ENCODE results near the gene INAVA.

The INAVA gene, protein sequence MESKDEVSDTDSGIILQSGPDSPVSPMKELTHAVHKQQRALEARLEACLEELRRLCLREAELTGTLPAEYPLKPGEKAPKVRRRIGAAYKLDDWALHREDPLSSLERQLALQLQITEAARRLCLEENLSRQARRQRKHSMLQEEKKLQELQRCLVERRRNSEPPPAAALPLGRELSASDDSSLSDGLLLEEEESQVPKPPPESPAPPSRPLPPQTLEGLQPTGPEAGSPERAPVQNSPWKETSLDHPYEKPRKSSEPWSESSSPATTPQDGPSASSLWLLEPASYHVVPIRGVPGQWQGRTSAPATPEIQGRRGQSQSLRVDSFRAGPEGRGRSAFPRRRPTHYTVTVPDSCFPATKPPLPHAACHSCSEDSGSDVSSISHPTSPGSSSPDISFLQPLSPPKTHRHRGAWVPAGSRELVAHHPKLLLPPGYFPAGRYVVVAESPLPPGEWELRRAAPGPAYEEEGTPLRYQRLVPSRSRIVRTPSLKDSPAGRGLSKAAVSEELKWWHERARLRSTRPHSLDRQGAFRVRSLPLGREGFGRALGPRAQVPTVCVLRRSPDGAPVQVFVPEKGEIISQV

DNA sequence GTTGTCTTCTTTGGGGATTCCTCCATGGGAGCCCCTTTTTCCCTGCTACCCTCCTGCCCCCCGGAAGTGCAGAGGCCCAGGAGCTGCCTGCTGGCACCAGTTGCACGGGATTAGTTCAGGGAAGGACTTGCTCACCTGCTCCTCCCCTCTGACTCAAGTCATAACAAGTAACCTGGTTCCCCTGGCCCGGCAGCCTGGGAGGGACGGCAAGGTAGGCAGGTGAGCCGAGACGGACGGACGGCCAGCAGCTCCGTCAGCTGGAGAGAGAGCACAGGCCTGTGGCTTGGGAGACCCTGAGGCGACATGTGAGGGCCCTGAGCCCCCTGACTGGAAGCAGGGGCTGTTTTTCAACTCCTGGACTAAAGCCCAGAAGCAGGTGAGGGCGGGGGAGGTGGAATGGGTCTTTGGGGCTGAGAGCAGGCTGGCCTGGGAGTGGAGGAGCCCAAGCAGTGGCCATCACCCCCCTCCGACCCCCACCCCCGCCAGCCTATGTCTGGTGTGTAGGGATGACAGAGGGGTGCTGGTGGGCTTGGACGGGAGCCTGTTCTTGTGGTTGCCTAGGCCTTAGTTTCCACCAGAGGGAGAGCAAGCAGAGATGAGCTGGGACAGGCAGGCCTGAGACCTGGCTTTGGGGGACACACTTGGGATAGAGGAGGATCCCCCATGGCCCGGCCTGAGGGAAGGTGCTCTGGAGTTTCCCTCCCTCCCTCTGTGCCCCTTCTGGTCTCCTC lies at the start of gene INAVA:
Gene INAVA (plus strand): TSS at position 189 of the 731 bp plus-strand sequence. CDS start 3,501 bp downstream, outside the sequence.
- no peak for DNase-seq

DNA sequence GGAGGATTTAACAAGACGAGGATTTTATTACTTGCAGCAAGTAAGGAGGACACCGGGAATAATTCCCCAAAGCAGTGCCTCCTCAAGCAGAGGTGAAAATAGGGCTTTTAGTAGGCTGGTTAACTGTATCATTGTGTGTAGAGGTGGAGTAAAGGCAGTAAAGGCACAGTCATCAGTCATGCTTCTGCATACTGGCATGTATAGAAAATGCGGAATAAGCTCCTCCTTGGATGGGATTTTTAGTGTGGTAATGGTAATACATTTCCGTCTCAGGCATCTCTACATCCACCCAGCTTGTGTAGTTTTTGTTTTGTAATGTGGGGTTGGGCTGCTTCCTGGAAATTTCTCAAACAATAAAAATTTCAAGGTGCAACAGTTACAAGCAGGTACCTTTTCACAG lies 49.3 kb upstream of the INAVA start:
- DNase-seq: no peak

DNA sequence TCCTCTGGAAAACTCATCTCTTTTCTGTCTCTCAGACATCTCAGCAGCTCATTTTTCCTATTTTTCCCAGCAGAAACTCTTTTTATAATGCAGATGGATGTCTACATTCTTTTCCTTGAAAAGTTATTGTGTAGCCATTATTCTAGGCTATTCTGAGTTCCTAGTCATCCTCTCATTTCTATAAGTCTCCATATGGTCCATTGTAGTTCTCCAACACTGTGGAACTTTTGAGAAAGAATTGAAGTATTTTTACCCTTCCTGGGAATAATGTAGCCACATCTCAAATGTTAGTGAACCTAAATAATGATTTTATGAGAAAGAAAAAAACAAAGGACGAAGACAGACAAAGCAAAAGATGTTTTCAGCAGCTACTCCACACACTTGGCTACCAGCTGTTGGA lies 48.3 kb upstream of the INAVA start:
- no peak for DNase-seq

DNA sequence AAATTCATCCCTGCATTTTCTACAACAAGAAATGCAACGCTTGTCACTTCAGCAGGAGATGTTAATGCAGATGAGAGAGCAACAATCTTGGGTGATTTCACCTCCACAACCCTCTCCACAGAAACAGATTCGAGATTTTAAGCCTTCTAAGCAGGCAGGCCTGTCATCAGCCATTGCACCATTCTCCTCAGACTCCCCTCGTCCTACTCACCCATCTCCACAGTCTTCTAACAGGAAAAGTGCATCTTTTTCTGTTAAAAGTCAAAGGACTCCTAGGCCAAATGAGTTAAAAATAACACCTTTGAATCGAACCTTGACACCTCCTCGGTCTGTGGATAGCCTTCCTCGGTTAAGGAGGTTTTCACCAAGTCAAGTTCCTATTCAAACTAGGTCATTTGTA lies 45.3 kb upstream of the INAVA start:
- no peak for DNase-seq

DNA sequence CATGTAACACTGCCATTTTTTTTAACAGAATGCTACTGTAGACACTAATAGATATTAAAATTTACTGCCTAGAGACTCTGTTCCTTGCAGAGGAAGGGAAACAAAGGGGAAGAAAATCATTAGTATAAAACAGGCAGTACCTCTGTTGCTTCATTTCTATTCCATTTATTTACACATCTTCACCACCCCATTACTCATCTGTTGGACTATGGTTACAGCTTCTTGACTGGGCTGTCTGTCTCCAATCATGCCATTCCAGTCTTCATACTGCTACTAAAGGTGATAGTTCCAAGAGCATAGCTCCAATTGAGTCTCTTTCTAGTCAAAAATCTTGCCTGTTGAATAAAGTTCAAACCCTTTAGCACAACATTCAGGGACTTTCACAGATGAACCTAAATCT lies 44.1 kb upstream of the INAVA start:
- DNase-seq: no peak

DNA sequence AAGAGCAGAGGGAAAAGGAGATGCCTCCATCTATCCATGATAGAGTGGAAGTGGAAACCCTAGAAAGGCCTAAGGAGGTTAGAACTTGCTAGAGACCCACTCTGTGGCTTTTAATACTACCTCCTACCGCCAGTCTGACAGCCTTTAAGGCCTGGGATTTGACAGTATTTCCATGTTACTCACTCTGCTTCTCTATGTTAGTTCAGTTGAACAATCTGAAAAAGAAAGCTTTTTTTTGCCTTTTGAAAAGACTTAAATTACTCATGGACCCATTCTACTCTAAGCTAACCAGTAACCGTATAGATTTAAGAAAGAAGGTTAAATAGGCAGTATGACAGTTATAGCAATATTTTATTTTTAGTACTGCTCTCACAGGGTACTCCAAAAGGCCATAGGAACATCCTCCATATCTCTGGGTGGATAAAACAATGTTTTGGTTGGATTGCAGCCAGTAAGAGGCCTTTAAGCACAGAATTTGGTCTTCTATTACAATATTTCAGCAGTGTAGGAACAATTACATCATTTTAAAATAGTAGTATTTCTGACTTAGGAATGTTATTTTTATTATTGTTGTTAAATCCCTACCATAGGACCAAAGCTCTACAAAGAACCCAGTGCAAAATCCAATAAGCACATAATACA lies 37.9 kb upstream of the INAVA start:
- DNase-seq: no peak

DNA sequence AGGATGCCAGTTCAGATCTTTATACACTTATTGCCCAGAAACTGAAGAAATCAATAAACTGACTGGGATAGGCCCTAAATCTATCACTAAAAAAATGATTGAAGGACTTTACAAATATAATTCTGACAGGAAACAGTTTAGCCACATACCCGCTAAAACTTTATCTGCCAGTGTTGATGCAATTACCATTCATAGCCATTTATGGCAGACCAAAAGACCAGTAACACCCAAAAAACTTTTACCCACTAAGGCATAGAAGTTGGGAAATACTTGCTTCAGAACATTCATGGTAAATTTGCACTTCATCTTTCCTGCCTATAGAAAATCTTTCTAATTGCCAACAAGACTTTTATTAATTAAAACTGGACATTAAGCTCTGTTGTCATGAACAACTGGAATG lies 36.9 kb upstream of the INAVA start:
- peak; percentile 52 for DNase-seq

DNA sequence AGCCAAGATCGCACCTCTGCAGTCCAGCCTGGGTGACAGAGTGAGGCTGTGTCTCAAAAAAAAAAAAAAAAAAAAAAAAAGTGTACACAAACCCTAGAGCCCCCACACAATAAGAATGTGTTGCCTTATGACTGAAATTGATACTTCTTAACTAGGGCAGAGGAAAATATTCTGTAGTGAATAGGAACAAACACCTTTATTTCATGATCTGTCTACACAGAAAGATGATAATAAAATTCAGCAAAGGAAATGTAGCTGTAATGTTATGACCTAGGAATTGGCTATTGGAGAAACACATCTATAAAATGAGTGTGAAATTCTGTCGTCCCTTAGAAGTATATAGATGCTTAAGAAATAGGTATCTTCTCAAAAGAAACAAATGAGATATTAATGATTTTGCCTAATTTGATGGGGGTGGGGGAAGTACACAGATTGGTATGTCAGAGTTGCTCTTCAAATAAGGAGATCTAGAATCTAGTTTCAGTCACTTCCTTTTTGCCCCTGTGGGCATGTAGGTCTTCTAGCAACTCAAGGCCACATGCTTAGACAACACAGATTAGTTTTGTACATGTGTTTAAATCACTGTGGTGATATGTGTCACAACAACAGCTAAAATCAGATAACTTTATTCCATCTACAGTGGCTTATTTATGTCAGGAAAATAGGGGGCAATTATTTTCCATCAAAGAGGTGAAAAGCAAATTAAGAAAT lies 32.6 kb upstream of the INAVA start:
- DNase-seq: no peak

DNA sequence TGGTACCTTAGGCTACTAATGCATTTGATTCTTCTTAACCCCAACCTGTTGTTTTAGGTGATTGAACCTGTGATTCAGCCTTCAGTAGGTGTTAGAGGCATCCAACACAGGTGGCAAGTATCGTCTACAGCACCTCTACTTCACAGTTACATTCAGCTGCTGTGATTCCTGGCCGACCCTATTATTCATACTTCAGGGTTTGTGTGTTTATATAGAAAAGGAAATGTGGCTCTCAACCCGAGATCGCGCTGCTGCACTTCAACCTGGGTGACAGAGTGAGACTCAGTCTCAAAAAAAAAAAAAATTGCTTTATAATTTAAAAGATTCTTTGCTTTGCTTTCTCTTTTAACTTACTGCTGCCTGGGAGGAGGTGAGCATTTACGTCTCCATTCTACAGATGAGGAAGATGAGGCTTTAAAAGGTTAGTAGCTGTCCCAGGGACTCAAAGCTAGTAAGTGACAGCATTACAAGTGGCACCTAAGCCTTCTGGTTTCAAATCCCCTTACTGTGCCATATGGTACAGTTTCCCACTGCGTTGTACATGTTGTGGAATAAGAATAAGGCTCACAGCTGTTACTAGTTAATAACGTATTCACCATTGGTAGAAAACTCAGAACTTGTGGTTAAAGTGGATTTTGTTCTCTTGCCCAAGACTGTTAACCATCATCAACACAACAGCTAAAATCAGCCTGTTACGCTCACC lies 31.8 kb upstream of the INAVA start:
- no peak for DNase-seq

DNA sequence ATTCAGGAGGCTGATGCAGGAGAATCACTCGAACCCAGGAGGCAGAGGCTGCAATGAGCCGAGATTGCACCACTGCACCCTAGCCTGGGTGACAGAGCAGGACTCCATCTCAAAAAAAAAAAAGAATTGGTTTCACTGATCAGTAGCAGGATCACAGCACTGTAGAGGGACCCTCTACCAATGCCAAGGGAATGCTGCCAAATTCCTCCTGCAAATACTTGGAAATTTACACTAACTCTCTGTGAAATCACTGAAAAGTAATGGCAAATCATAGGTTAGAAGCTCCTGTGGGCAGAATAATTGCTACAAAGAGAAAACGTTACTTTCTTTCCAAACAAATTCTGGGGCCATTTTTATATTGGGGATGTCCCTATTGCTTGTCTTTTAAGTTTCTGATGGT lies 28.6 kb upstream of the INAVA start:
- no peak for DNase-seq

DNA sequence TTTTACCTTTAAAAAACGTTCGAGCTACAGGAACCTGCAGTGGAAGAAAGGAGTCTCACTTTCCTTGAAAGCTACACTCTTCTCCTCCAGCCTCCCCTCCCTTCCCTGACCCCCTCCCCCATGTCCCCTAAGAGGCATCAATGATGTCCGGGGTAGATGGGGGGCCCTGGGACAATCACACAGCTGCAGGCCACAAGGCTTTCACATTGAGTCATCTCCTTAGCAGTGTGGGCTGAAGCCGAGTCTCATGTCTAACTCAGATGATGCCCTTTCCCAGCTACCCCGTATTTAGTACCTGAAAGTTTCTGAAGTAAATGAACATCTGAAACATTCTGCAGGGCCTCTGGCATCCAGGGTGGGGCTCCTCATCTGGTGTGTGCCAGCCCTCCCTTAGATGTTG lies 28.2 kb upstream of the INAVA start:
- DNase-seq: no peak

DNA sequence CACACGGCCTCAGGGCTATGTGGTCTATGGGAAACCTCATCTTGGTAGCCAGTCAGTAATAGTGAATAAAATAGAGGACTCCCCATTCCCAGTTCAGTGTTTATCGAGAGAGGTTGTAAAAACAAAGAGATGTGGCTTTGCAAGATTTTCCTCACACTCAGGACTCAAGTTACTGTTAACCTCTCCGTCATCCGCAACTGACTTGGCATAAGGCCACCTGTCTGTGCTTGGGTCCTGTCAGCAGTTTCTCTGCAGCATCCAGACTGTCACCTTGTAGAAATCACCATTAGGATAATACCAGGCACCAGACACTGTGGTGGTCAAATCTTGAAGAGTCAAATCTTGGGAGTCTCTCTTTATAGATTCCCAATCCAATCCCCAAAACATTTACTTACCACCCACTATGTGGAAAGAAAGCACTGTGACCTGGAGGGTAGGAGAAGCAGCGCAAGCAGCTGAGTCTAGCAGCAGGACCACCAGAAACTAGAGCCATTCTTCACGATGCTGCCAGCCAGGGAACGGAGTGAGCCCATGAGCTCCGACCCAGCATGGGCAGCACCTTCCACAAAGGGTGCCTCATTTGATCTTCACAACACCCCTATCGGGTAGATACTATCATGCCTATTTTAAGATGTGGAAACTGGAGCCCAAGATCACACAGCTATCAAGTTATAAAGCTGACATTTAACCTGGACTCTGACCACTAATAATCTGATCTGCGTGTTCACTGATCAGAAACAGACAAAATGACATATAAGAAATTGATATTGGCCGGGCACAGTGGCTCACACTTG lies 27.5 kb upstream of the INAVA start:
- no peak for DNase-seq

DNA sequence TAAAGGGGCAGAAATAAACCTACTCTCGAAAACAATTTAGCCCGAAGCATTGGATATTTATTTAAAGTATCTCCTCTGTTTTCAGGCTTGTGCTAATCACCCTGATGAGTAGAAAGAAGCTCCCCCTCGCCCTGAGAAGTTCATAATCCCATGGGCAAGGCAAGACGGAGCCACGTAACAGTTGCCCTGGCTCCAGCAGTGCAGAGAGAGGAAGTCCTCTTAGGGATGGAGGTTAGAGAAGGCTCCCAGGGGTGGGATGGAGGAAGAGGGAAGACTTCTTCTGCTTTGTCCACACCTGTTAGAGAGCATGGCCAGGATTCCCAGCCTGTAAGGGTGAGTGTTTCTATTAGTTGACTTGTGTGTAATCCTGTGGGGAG lies 25.3 kb upstream of the INAVA start:
- DNase-seq: no peak

DNA sequence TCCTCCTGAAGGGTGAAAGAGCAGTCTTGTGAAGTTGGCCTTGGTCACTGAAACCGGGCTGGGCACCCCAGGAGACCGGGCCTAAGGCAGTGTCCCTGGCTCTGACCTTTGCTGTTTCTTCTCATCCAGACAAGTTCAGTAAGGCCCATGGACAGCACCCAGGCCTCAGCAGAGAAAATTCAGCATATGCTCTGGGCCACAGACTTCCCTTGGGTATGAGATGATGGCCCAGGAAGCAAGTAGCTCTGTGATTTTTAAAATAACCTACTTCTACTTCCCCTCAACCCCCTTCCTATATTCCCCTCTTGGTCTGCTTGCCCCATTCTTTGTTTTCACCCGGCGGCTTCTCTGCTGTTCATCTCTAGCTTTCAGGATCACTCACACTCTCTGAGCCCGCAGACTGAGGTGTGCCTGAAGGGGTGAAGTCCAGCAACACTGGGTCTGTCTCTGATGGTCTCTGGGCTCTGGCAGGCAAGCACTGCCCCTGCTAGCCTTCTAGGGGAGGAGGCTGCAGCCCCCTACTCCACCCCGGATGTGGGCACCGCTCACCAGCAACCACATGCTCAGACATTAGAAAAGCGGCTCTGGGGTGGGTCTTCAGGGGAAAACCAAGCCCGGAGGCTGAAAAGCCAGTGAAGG lies 24.8 kb upstream of the INAVA start:
- DNase-seq: no peak

DNA sequence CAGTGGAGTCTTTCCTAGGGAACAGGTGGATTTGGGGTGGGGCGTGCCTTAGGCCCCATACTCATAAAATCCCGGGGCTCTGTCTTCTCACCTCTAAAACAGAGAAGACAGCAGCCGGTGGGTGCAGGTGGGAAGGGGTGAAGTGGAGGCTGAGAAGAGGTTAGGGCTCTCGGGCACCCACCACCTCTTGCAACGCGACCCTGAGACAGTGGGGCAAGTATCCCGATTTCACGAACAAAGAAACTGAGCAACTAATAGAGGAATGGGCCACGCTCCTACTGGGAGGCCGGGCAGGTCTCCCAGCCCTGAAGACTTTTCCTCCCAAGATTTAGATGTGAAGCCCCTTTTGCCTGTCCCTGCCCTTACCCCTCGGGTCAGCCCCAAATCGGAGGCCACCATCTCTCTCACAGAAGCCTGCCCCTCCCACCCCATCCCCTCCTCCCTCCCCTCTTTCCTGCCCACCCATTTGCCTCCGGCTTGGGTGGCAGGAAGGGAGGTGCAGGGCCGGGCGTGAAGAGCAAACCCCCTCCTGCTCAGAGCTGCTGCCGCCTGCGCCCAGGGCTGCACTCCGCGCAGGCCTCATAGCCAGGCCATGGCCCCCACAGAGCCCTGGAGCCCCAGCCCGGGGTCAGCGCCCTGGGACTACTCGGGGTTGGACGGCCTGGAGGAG lies 22.1 kb upstream of the INAVA start, which contains the start of gene GPR25:
Gene GPR25 (plus strand): TSS at position 536 of the 670 bp plus-strand sequence. CDS start 57 bp downstream, at position 593.
- no peak for DNase-seq

DNA sequence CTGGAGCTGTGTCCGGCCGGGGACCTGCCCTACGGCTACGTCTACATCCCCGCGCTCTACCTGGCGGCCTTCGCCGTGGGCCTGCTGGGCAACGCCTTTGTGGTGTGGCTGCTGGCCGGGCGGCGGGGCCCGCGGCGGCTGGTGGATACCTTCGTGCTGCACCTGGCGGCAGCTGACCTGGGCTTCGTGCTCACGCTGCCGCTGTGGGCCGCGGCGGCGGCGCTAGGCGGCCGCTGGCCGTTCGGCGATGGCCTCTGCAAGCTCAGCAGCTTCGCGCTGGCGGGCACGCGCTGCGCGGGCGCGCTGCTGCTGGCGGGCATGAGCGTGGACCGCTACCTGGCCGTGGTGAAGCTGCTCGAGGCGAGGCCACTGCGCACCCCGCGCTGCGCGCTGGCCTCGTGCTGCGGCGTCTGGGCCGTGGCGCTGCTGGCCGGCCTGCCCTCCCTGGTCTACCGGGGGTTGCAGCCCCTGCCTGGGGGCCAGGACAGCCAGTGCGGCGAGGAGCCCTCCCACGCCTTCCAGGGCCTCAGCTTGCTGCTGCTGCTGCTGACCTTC lies 21.5 kb upstream of the INAVA start:
- DNase-seq: no peak

DNA sequence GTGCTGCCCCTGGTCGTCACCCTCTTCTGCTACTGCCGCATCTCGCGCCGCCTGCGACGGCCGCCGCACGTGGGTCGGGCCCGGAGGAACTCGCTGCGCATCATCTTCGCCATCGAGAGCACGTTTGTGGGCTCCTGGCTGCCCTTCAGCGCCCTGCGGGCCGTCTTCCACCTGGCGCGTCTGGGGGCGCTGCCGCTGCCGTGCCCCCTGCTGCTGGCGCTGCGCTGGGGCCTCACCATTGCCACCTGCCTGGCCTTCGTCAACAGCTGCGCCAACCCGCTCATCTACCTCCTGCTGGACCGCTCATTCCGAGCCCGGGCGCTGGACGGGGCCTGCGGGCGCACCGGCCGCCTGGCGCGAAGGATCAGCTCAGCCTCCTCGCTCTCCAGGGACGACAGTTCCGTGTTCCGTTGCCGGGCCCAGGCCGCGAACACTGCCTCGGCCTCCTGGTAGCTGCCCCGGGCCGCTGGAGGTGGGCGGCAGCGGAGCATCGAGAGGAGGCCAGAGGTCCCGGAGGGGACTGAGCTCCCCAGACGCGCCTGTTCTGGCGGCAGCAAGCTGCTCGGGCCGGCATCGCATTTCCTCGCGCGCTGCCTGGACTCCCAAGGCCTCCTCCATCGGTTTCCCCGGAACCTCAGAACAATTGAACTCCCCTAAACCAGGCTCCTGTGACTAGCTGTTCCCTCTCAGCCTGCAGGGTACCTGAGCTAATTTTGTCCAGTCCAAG lies 20.9 kb upstream of the INAVA start:
- DNase-seq: no peak

DNA sequence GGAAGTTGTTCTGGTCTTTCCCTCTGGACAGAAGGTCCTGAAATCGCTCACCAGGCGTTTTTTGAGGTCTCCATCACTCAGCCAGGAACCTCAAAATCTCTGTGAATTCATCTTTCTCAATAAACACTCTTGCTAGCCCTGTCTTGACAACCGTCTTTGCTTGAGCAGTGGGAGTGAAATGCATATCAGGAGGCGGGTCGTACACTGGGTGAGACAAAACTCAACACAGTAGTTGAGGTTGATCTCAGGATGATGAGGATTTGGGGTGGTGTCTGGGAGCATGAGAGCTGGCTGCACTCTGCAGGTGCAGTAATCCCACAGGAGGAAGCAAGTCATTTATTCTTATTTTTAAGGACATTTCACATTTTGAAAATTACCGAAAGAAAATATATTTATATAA lies 20.0 kb upstream of the INAVA start:
- no peak for DNase-seq

DNA sequence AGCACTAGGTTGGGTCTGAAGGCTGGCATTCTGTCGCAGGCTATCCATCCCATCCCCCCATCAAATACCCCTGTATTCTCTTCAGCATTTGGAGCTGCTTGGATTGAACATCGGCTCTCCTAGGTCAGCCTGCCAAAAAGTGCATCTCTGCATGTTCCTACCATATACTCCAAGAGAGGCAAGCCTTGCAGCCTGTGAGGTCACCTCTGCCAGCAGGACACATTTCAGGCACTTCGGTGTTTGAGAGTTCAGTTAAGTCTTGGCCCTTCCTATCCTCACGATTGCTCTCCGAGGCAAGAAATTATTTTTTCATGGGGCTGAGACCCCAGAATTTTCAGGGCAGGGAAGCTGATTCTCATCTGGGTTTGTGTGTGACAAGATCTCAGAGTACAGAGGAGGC lies 19.3 kb upstream of the INAVA start:
- no peak for DNase-seq

Data from GF-D8 (cell line).